GM18858 (cell line): ENCODE results near the gene SMAGP.

Experiments used
- ATAC-seq: cut with Tn5 transposase; IDR thresholded peaks from one replicate; pipeline ENCODE4 v1.9.1; 2021; ENCODE audit not compliant: unreplicated experiment

SMAGP gene

DNA sequence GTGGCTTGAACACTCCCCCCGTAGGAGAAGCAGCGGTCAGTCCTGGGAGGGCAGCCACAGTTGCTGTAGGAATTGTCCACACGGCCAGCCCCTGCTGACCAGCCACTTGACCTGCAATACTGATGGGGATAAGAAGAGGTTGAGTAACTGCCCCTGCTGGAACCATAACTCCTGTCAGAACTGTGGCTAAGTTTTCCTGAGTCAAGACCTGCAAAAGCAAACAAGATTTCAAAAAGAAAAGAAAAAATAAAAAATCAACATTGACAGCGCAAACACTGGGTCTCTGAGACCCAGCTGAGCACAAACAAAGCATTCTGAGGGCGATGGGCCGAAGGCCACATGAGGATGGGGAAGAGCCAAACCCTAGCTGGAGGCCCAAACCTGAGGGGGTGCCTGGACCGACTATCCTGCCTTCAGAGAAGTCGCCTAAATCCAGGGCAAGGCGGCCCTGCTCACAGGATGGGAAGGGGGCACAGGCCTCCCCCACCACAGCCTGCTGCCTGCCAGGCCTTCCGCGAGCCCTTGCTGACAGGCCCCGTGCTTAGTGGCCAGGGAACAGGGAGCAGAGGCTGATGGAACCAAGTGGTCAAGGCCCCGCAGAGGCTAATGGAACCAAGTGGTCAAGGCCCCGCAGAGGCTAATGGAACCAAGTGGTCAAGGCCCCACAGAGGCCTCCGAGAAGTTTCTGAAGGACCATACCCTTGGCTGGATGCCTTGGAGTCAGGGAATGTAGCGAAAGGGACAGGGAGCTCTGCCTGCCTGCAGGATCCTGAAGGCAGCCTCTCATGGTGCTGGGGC is 71.4 kb downstream of the SMAGP start:
- no peak for ATAC-seq

DNA sequence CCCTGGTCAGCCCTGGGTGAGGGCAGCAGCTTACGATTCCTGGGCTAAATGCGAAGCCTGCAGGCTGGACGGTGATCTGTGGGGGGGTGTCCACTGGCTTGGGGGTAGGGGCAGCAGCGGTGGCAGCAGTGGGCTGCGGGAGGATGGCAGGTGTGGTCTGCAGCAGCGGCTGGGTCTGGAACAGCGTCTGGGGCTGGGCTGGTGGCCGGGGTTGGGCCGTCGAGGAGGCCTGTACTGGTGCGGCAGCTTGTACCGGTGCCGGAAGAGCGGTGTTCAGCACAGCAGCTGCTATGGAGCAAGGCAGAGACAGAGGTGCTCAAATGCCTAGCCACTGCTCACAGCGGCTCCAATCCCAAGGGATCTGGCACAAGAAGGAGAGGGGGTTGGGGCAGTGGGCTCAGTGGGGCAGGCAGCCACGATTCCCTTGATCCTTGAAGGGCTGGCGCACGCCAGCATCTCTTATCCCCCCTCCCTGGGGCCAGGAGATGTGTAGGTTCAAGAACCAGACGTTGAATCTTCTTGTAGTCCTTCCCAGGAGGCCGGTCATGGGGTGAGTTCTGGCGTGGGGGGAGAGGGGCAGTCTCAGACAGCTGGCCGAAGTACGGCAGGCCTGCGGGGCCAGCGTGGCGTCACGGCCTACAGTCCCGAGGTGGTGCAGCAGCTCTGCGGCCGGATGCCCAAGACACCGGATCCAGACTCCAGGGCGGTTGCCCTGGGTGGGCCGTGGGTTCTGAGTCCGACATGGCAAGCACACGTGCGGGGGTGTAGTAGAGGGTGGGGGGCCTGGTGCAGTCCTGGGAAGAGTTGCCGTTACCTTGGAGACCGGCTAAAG is 72.3 kb downstream of the SMAGP start:
- no peak for ATAC-seq

DNA sequence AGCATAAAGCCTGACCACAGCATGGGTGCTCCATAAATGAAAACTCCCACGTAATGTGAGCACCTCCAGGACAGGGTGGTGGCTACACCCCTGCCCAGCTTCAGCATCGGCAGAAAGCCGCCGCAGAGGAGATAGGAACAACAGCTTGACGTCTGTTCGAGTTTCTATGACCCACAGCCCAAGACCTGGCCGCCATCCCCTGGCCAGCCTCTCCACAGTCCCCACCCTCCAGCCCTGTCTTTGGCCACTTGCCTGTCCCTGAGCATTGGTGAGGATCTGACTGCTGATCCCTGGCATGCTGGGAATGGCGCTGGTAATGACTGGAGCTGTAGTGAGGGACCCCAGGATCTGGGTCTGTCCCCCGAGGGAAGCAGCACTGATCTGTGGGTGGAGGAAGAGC is 73.7 kb downstream of the SMAGP start:
- ATAC-seq, result no peak

DNA sequence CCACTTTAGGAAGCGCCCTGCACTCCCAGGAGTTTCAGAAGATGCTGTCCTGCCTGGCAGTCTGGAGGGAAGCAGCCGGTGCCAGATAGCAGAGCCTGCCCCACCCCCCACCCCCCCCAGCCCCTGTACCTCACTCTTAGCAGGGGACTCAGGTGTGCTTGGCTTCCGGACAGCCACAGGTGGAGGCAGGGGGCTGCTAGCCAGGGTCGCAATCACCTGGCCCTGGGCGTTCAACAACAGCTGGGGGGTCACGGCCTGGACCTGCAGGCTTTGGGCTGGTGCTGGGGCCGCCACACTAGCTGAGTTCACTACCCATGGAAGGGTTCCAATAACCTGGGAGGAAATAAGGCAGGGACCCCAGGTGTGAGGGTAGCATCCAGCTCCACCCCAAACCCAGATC is 74.4 kb downstream of the SMAGP start:
- no peak for ATAC-seq
